Activated CD8-positive, alpha-beta T cell treated with anti-CD3 and anti-CD28 coated beads, Interleukin-2, amount 10 ng/mL, durations not matched to agents 7 days and 5 days (primary cell): ENCODE data around the gene PLEKHF1. TPM values are rescaled to one million over a fixed set of nuclear protein-coding genes. Genes with fewer than 3 reads are reported as not detected.
"Not testable (repeated sequence)": the region's sequence is repeated elsewhere in the genome, so short reads cannot be mapped to it uniquely, and the experiment has no call there.

Experiments used
- ATAC-seq: fragments of 150-1000 bp; cut with Tn5 transposase; one replicate; pipeline ENCODE4 v1.10.0; 2021; ENCODE audit warnings: moderate library complexity
- CTCF ChIA-PET: fragments of 350-600 bp; sonication (Branson Sonifier 250); formaldehyde crosslinking; loops from one replicate; lab custom pipeline; 2021; ENCODE audit warnings: antibody characterized with exemption; lab: Charles Lee
- POLR2A ChIA-PET: fragments of 350-600 bp; sonication (Branson Sonifier 250); formaldehyde crosslinking; loops from one replicate; lab custom pipeline; 2021; ENCODE audit warnings: antibody characterized with exemption; lab: Charles Lee
- DNase-seq: peaks from one replicate; pipeline ENCODE4 v3.0.0-alpha.2; 2020
- H3K27ac Mint-ChIP-seq: one replicate; pipeline ENCODE4 v1.8.0; 2021; ENCODE audit warnings: mild to moderate bottlenecking, mixed read lengths
- H3K27me3 Mint-ChIP-seq: one replicate; pipeline ENCODE4 v1.8.0; 2021; ENCODE audit warnings: low read depth, mixed read lengths
- H3K36me3 Mint-ChIP-seq: one replicate; pipeline ENCODE4 v1.8.0; 2021; ENCODE audit warnings: low read depth, mixed read lengths
- H3K4me1 Mint-ChIP-seq: one replicate; pipeline ENCODE4 v1.8.0; 2021; ENCODE audit warnings: low read depth, mixed read lengths
- H3K4me3 Mint-ChIP-seq: one replicate; pipeline ENCODE4 v1.8.0; 2021; ENCODE audit warnings: mild to moderate bottlenecking, mixed read lengths
- H3K9me3 Mint-ChIP-seq: one replicate; pipeline ENCODE4 v1.8.0; 2022; ENCODE audit warnings: mixed read lengths; ENCODE audit not compliant: insufficient read depth
- total RNA-seq, 2 experiments: library from RNA; stranded (reverse); gene quantifications; one replicate each; pipeline ENCODE4 v1.2.3, GENCODE V29; 2021

PLEKHF1 gene
- total RNA-seq, 2 experiments from 2014 or later = 46.0 to 47.7 TPM

- peak overlapping the region; percentile 7 for H3K4me3 Mint-ChIP-seq
- ChIA-PET CTCF (interaction anchor here (1.4 to 6.7 kb wide), 6 partner anchors 10 to 95 kb away, joined by 3 to 62 read pairs (median 9); partner anchors contain the start of gene C19orf12), POLR2A (interaction anchor here (0.6 to 1.8 kb wide), 7 partner anchors 7 to 99 kb away, joined by 3 to 9 read pairs (median 5); partner anchors contain the start of genes C19orf12 and POP4)
- peak overlapping the region; percentile 86 for H3K27ac Mint-ChIP-seq
- DNase-seq (peak; percentile 40), ATAC-seq (peak; percentile 72)
- H3K27me3 Mint-ChIP-seq = no peaks in the 10 kb centered on the region
- peaks cover 64% of the 10 kb centered on the region for H3K36me3 Mint-ChIP-seq
- no peaks in the 10 kb centered on the region for H3K9me3 Mint-ChIP-seq
- peaks cover 49% of the 10 kb centered on the region for H3K4me1 Mint-ChIP-seq
Measured at GRCh38 chr19:29704562-29705558, 39.6 kb downstream of the PLEKHF1 start.

GRCh38 chr19:29705706-29706105 lies 40.4 kb downstream of the PLEKHF1 start:
- Mint-ChIP-seq H3K4me1 (peaks cover 58% of the 10 kb centered on the region), H3K27ac (peak overlapping the region; percentile 52), H3K9me3 (no peaks in the 10 kb centered on the region), H3K4me3 (no peak overlapping the region), H3K36me3 (peaks cover 73% of the 10 kb centered on the region), H3K27me3 (no peaks in the 10 kb centered on the region)
- ATAC-seq (no peak), DNase-seq (no peak)
- CTCF ChIA-PET = interaction anchor here (1.0 to 6.7 kb wide), 5 partner anchors 11 to 113 kb away, joined by 3 to 62 read pairs (median 7); partner anchors contain the start of gene C19orf12
- POLR2A ChIA-PET = interaction anchor here (0.6 to 1.4 kb wide), 4 partner anchors 9 to 99 kb away, joined by 3 to 8 read pairs (median 4); partner anchors contain the start of genes C19orf12 and POP4

GRCh38 chr19:29706635-29707034 lies 41.4 kb downstream of the PLEKHF1 start:
- ChIA-PET CTCF (interaction anchor here (1.0 to 6.7 kb wide), 5 partner anchors 10 to 114 kb away, joined by 3 to 62 read pairs (median 7); partner anchors contain the start of gene C19orf12), POLR2A (interaction anchor here (1.2 to 1.6 kb wide), 3 partner anchors 8 to 100 kb away, joined by 3 to 8 read pairs (median 5); partner anchors contain the start of genes C19orf12 and POP4)
- Mint-ChIP-seq H3K4me3 (no peak overlapping the region), H3K27me3 (no peaks in the 10 kb centered on the region), H3K27ac (peak overlapping the region; percentile 43), H3K4me1 (peaks cover 67% of the 10 kb centered on the region), H3K36me3 (peaks cover 75% of the 10 kb centered on the region), H3K9me3 (no peaks in the 10 kb centered on the region)
- no peak for ATAC-seq
- no peak for DNase-seq

GRCh38 chr19:29708554-29709439 lies 43.5 kb downstream of the PLEKHF1 start:
- CTCF ChIA-PET = interaction anchor here (6.7 to 9.9 kb wide), 2 partner anchors 8 to 16 kb away, joined by 62 to 199 read pairs; partner anchors contain the start of gene C19orf12
- H3K9me3 Mint-ChIP-seq = no peaks in the 10 kb centered on the region
- H3K4me1 Mint-ChIP-seq = peaks cover 88% of the 10 kb centered on the region
- H3K4me3 Mint-ChIP-seq = no peak overlapping the region
- DNase-seq = no peak
- peak overlapping the region; percentile 46 for H3K27ac Mint-ChIP-seq
- H3K27me3 Mint-ChIP-seq = no peaks in the 10 kb centered on the region
- POLR2A ChIA-PET = interaction anchor here (0.5 to 1.6 kb wide), 2 partner anchors 103 kb away, joined by 3 to 5 read pairs; partner anchors contain the start of gene POP4
- ATAC-seq = no peak
- H3K36me3 Mint-ChIP-seq = peaks cover 80% of the 10 kb centered on the region

- POLR2A ChIA-PET, H3K27me3 Mint-ChIP-seq, H3K27ac Mint-ChIP-seq, ATAC-seq, DNase-seq, H3K4me3 Mint-ChIP-seq, H3K9me3 Mint-ChIP-seq: not testable (repeated sequence)
- H3K4me1 Mint-ChIP-seq = peaks cover 89% of the 10 kb centered on the region
- CTCF ChIA-PET = interaction anchor here (9.9 kb wide), 1 partner anchor 17 kb away, joined by 199 read pairs; no protein-coding TSS in a partner anchor
- H3K36me3 Mint-ChIP-seq = peaks cover 80% of the 10 kb centered on the region
Measured at GRCh38 chr19:29709440-29709798, 44.2 kb downstream of the PLEKHF1 start.

GRCh38 chr19:29711584-29712132 lies 46.4 kb downstream of the PLEKHF1 start:
- Mint-ChIP-seq H3K36me3 (peaks cover 60% of the 10 kb centered on the region), H3K4me1 (peaks cover 80% of the 10 kb centered on the region), H3K27ac (peak overlapping the region; percentile 90), H3K27me3 (no peaks in the 10 kb centered on the region), H3K4me3 (peak overlapping the region; percentile 86), H3K9me3 (no peaks in the 10 kb centered on the region)
- ChIA-PET POLR2A (interaction anchor here (0.7 to 6.4 kb wide), 5 partner anchors 8 to 126 kb away, joined by 4 to 85 read pairs (median 6); partner anchors contain the start of genes PLEKHF1 and POP4), CTCF (interaction anchor here (0.6 to 9.9 kb wide), 9 partner anchors 12 to 102 kb away, joined by 3 to 204 read pairs (median 9); partner anchors contain the start of genes PLEKHF1 and POP4)
- ATAC-seq (no peak), DNase-seq (peak; percentile 52)

GRCh38 chr19:29712744-29713516 lies 47.7 kb downstream of the PLEKHF1 start:
- DNase-seq = peak; percentile 56
- POLR2A ChIA-PET = interaction anchor here (0.8 to 6.4 kb wide), 7 partner anchors 9 to 132 kb away, joined by 3 to 85 read pairs (median 6); partner anchors contain the start of genes PLEKHF1 and POP4
- no peaks in the 10 kb centered on the region for H3K9me3 Mint-ChIP-seq
- H3K27me3 Mint-ChIP-seq = no peaks in the 10 kb centered on the region
- peak overlapping the region; percentile 90 for H3K27ac Mint-ChIP-seq
- ATAC-seq = no peak
- peaks cover 48% of the 10 kb centered on the region for H3K36me3 Mint-ChIP-seq
- CTCF ChIA-PET = interaction anchor here (1.0 to 9.9 kb wide), 10 partner anchors 9 to 103 kb away, joined by 3 to 204 read pairs (median 22); partner anchors contain the start of genes PLEKHF1 and POP4
- H3K4me3 Mint-ChIP-seq = peak overlapping the region; percentile 86
- peaks cover 70% of the 10 kb centered on the region for H3K4me1 Mint-ChIP-seq

- Mint-ChIP-seq H3K36me3 (peaks cover 37% of the 10 kb centered on the region), H3K4me3 (peak overlapping the region; percentile 86), H3K27ac (peak overlapping the region; percentile 91), H3K27me3 (no peaks in the 10 kb centered on the region), H3K9me3 (no peaks in the 10 kb centered on the region), H3K4me1 (peaks cover 62% of the 10 kb centered on the region)
- DNase-seq = peak; percentile 72
- CTCF ChIA-PET = interaction anchor here (4.1 to 9.9 kb wide), 7 partner anchors 9 to 105 kb away, joined by 35 to 204 read pairs (median 62); partner anchors contain the start of genes PLEKHF1 and POP4
- peak; percentile 42 for ATAC-seq
- POLR2A ChIA-PET = interaction anchor here (0.7 to 6.4 kb wide), 15 partner anchors 8 to 123 kb away, joined by 3 to 85 read pairs (median 4); partner anchors contain the start of genes PLEKHF1 and POP4
Measured at GRCh38 chr19:29714371-29714952, 49.2 kb downstream of the PLEKHF1 start.

GRCh38 chr19:29714953-29715700 lies 49.9 kb downstream of the PLEKHF1 start, which contains the start of gene C19orf12:
Gene C19orf12, minus strand, starts transcription at chr19:29715261. Its CDS starts 6,848 bp downstream, at chr19:29708413.
- Mint-ChIP-seq H3K27me3 (no peaks in the 10 kb centered on the region), H3K36me3 (peaks cover 32% of the 10 kb centered on the region), H3K27ac (peak within 1 kb of the TSS; percentile 96), H3K9me3 (no peaks in the 10 kb centered on the region), H3K4me1 (peaks cover 57% of the 10 kb centered on the region), H3K4me3 (peak within 1 kb of the TSS; percentile 95)
- DNase-seq (peak; percentile 75), ATAC-seq (peak; percentile 69)
- ChIA-PET POLR2A (interaction anchor here (0.8 to 6.4 kb wide), 14 partner anchors 9 to 122 kb away, joined by 3 to 85 read pairs (median 5); partner anchors contain the start of genes PLEKHF1 and POP4), CTCF (interaction anchor here (1.7 to 9.9 kb wide), 9 partner anchors 10 to 106 kb away, joined by 18 to 204 read pairs (median 54); partner anchors contain the start of genes PLEKHF1 and POP4)
